Measurements from ENCODE around the gene TSPAN5.

Gene TSPAN5

GRCh38 chr4:98581126-98581525 is 77.3 kb downstream of the TSPAN5 start:
- no peak for DNase-seq

- no peak for DNase-seq
These were observed 80.5 kb downstream of the TSPAN5 start for GRCh38 chr4:98577956-98578355.

GRCh38 chr4:98574816-98575215 is 83.6 kb downstream of the TSPAN5 start:
- no peak for DNase-seq

- no peak for DNase-seq
These were observed 84.6 kb downstream of the TSPAN5 start for GRCh38 chr4:98573791-98574190.

GRCh38 chr4:98572697-98573096 is 85.7 kb downstream of the TSPAN5 start:
- DNase-seq = no peak

- peak; percentile 62 to 73 for DNase-seq
These were observed 87.1 kb downstream of the TSPAN5 start for GRCh38 chr4:98571161-98571786.

- no peak for DNase-seq
These were observed 88.1 kb downstream of the TSPAN5 start for GRCh38 chr4:98570151-98570797.

- DNase-seq = no peak
These were observed 89.3 kb downstream of the TSPAN5 start for GRCh38 chr4:98568941-98569663.

GRCh38 chr4:98567611-98568010 is 90.8 kb downstream of the TSPAN5 start:
- DNase-seq = no peak

GRCh38 chr4:98566361-98567008 is 91.9 kb downstream of the TSPAN5 start:
- DNase-seq = no peak

- no peak for DNase-seq
These were observed 92.6 kb downstream of the TSPAN5 start for GRCh38 chr4:98565681-98566301.

GRCh38 chr4:98564852-98565251 is 93.6 kb downstream of the TSPAN5 start:
- no peak for DNase-seq

- DNase-seq = no peak
These were observed 98.1 kb downstream of the TSPAN5 start for GRCh38 chr4:98560321-98560720.

- no peak for DNase-seq
These were observed 99.8 kb downstream of the TSPAN5 start for GRCh38 chr4:98558471-98559169.

GRCh38 chr4:98557194-98557892 is 101.1 kb downstream of the TSPAN5 start:
- DNase-seq = no peak

- DNase-seq = no peak
These were observed 102.0 kb downstream of the TSPAN5 start for GRCh38 chr4:98556451-98556850.

GRCh38 chr4:98555798-98556445 is 102.5 kb downstream of the TSPAN5 start:
- no peak for DNase-seq

GRCh38 chr4:98546910-98547594 is 111.4 kb downstream of the TSPAN5 start:
- no peak for DNase-seq

GRCh38 chr4:98544818-98545414 is 113.5 kb downstream of the TSPAN5 start:
- no peak for DNase-seq

- no peak for DNase-seq
These were observed 114.1 kb downstream of the TSPAN5 start for GRCh38 chr4:98544141-98544817.

Measured in Kasumi-1 (cell line).